Glutamatergic neuron (in vitro differentiated cells): ENCODE results near the gene HEPACAM. TPM values are rescaled to one million over a fixed set of nuclear protein-coding genes. Genes with fewer than 3 reads are reported as not detected.

Experiments
- DNase-seq: peaks from one replicate; pipeline ENCODE4 v3.0.0; 2022
- H3K27ac Mint-ChIP-seq: one replicate; pipeline ENCODE4 v1.8.0; 2020; ENCODE audit warnings: mild to moderate bottlenecking, mixed read lengths, inconsistent platforms; ENCODE audit not compliant: unreplicated experiment
- H3K27me3 Mint-ChIP-seq: one replicate; pipeline ENCODE4 v1.8.0; 2020; ENCODE audit warnings: mild to moderate bottlenecking, moderate library complexity, mixed read lengths, inconsistent platforms; ENCODE audit not compliant: unreplicated experiment
- H3K36me3 Mint-ChIP-seq: one replicate; pipeline ENCODE4 v1.8.0; 2020; ENCODE audit warnings: mild to moderate bottlenecking, mixed read lengths, inconsistent platforms; ENCODE audit not compliant: unreplicated experiment
- H3K4me1 Mint-ChIP-seq: one replicate; pipeline ENCODE4 v1.8.0; 2020; ENCODE audit warnings: mild to moderate bottlenecking, low read depth, mixed read lengths, inconsistent platforms; ENCODE audit not compliant: unreplicated experiment
- H3K4me3 Mint-ChIP-seq: one replicate; pipeline ENCODE4 v1.8.0; 2020; ENCODE audit warnings: mild to moderate bottlenecking, mixed read lengths, inconsistent platforms; ENCODE audit not compliant: unreplicated experiment
- H3K9me3 Mint-ChIP-seq: one replicate; pipeline ENCODE4 v1.8.0; 2020; ENCODE audit warnings: mild to moderate bottlenecking, moderate library complexity, mixed read lengths, inconsistent platforms; ENCODE audit not compliant: unreplicated experiment
- total RNA-seq: library from RNA; stranded (reverse); fragmentation: NEBNext Ultra II Directional; extraction: Animal tissue kit (Norgen Biotek cat#: 25700); gene quantifications from one replicate; pipeline ENCODE4 v1.2.1, GENCODE V29; 2021; ENCODE audit not compliant: unreplicated experiment
- TF ChIP-seq, protein P1 (sequence below): fragments of 200-600 bp; sonication (generic); IDR thresholded peaks from one replicate; pipeline ENCODE4 v1.5.0; 2021; ENCODE audit not compliant: partially characterized antibody, unreplicated experiment

Gene HEPACAM
- total RNA-seq, 1 donor from 2014 or later = not detected

GRCh38 chr11:124876818-124877630 lies 58.8 kb downstream of the HEPACAM start:
- Mint-ChIP-seq H3K9me3 (peaks cover 1% of the 10 kb centered on the region), H3K4me3 (peak overlapping the region; percentile 81), H3K36me3 (no peaks in the 10 kb centered on the region), H3K27me3 (peaks cover 23% of the 10 kb centered on the region), H3K4me1 (peaks cover 6% of the 10 kb centered on the region), H3K27ac (no peak overlapping the region)
- TF ChIP-seq, protein P1, sequence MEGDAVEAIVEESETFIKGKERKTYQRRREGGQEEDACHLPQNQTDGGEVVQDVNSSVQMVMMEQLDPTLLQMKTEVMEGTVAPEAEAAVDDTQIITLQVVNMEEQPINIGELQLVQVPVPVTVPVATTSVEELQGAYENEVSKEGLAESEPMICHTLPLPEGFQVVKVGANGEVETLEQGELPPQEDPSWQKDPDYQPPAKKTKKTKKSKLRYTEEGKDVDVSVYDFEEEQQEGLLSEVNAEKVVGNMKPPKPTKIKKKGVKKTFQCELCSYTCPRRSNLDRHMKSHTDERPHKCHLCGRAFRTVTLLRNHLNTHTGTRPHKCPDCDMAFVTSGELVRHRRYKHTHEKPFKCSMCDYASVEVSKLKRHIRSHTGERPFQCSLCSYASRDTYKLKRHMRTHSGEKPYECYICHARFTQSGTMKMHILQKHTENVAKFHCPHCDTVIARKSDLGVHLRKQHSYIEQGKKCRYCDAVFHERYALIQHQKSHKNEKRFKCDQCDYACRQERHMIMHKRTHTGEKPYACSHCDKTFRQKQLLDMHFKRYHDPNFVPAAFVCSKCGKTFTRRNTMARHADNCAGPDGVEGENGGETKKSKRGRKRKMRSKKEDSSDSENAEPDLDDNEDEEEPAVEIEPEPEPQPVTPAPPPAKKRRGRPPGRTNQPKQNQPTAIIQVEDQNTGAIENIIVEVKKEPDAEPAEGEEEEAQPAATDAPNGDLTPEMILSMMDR = no peak
- no peak for DNase-seq

- DNase-seq = peak; percentile 92
- H3K27me3 Mint-ChIP-seq = peaks cover 28% of the 10 kb centered on the region
- peaks cover 6% of the 10 kb centered on the region for H3K4me1 Mint-ChIP-seq
- peaks cover 1% of the 10 kb centered on the region for H3K9me3 Mint-ChIP-seq
- peak overlapping the region; percentile 81 for H3K4me3 Mint-ChIP-seq
- peak overlapping the region; percentile 79 for H3K27ac Mint-ChIP-seq
- H3K36me3 Mint-ChIP-seq = no peaks in the 10 kb centered on the region
- TF ChIP-seq, protein P1 = peak; percentile 63
Observed at GRCh38 chr11:124875943-124876817, 59.7 kb downstream of the HEPACAM start.

DNA sequence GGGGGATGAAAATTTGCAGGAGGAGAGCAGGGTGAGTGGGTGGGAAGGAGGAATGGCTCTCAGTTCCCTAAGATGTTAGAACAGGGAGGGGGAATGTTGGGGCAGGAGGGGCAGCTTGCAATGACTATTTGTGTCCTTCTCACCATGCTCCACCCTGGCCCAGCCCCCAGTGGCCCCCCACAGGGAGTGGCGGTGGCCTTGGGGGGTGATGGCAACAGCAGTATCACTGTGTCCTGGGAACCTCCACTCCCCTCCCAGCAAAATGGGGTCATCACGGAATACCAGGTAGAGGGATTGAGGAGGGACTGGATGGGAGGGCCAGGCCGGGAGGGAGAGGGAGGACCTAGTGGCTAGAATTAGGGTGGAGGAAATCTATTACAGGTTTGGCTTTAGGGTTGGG lies 60.4 kb downstream of the HEPACAM start:
- no peak for DNase-seq
- peaks cover 31% of the 10 kb centered on the region for H3K27me3 Mint-ChIP-seq
- no peak overlapping the region for H3K27ac Mint-ChIP-seq

GRCh38 chr11:124874571-124875255 lies 61.1 kb downstream of the HEPACAM start:
- H3K27me3 Mint-ChIP-seq = peaks cover 38% of the 10 kb centered on the region
- H3K9me3 Mint-ChIP-seq = peaks cover 1% of the 10 kb centered on the region
- no peak for DNase-seq
- H3K36me3 Mint-ChIP-seq = no peaks in the 10 kb centered on the region
- H3K4me3 Mint-ChIP-seq = no peak overlapping the region
- H3K4me1 Mint-ChIP-seq = peaks cover 6% of the 10 kb centered on the region
- no peak overlapping the region for H3K27ac Mint-ChIP-seq
- TF ChIP-seq, protein P1 = no peak

More for the DNA sequence above, 60.4 kb downstream of the HEPACAM start:
- Mint-ChIP-seq H3K36me3 (no peaks in the 10 kb centered on the region), H3K4me3 (peak overlapping the region; percentile 77), H3K4me1 (peaks cover 6% of the 10 kb centered on the region), H3K9me3 (peaks cover 1% of the 10 kb centered on the region)
- TF ChIP-seq, protein P1 = no peak
